CD14-positive monocyte (primary cell): ENCODE results near the gene IRS1. TPM values are rescaled to one million over a fixed set of nuclear protein-coding genes. Genes with fewer than 3 reads are reported as not detected.

Experiments
- DNase-seq, 3 donors: peaks; one replicate each; pipeline ENCODE4 v3.0.0-alpha.2; 2011 to 2022
- H2AFZ ChIP-seq: 2 replicates; pipeline ENCODE4 v1.6.0; 2012; ENCODE audit warnings: mild to moderate bottlenecking, low read depth, low read length, inconsistent platforms; ENCODE audit not compliant: insufficient read depth, poor library complexity, severe bottlenecking
- H3K27ac ChIP-seq, 2 donors: 1 replicate in 1 of 2; 2 replicates in 1 of 2; pipeline ENCODE4 v1.5.1; 2012 to 2013; ENCODE audit warnings: low read length in 2 of 2, control low read depth in 1 of 2, inconsistent platforms in 1 of 2, low read depth in 1 of 2, mild to moderate bottlenecking in 1 of 2
- H3K27me3 ChIP-seq, 2 donors: one replicate each; pipeline versions ENCODE4 v1.6.0 to v1.6.1; 2011 to 2013; ENCODE audit warnings: low read length in 2 of 2; ENCODE audit not compliant: control insufficient read depth in 2 of 2, insufficient read depth in 2 of 2
- H3K36me3 ChIP-seq, 2 donors: replicated peaks in 1 of 2; 1 replicate in 1 of 2; 2 replicates in 1 of 2; pipeline versions ENCODE4 v1.5.1 to v1.6.1; 2012 to 2013; ENCODE audit warnings: low read length in 2 of 2, control low read depth in 1 of 2, inconsistent platforms in 1 of 2, mild to moderate bottlenecking in 1 of 2; ENCODE audit not compliant: insufficient read depth in 2 of 2, control insufficient read depth in 1 of 2
- H3K4me1 ChIP-seq, 2 donors: 1 replicate in 1 of 2; 2 replicates in 1 of 2; pipeline versions ENCODE4 v1.5.1 to v1.6.1; 2012 to 2013; ENCODE audit warnings: low read length in 2 of 2, control low read depth in 1 of 2, inconsistent platforms in 1 of 2, mild to moderate bottlenecking in 1 of 2, moderate library complexity in 1 of 2; ENCODE audit not compliant: insufficient read depth in 2 of 2, control insufficient read depth in 1 of 2
- H3K4me2 ChIP-seq: replicated peaks from 2 replicates; pipeline ENCODE3; 2012; ENCODE audit warnings: low read length, moderate library complexity, mild to moderate bottlenecking; ENCODE audit not compliant: poor library complexity, severe bottlenecking; ENCODE audit errors: extremely low read depth
- H3K4me3 ChIP-seq, 3 experiments: fragments of 200-600 bp in 1 of 3; sonication (generic) in 1 of 3; replicated peaks in 1 of 3; 1 replicate in 2 of 3; 2 replicates in 1 of 3; pipeline ENCODE4 v1.5.1; 2011 to 2013; ENCODE audit warnings: low read length in 3 of 3, mild to moderate bottlenecking in 3 of 3, control low read depth in 2 of 3, low read depth in 2 of 3, inconsistent platforms in 1 of 3, moderate library complexity in 1 of 3
- H3K79me2 ChIP-seq: 2 replicates; pipeline ENCODE4 v1.6.0; 2012; ENCODE audit warnings: mild to moderate bottlenecking, control low read depth, inconsistent platforms, low read length, moderate library complexity; ENCODE audit not compliant: insufficient read depth
- H3K9ac ChIP-seq: 2 replicates; pipeline ENCODE4 v1.6.0; 2017; ENCODE audit warnings: low read length, mild to moderate bottlenecking; ENCODE audit not compliant: insufficient read depth, poor library complexity, severe bottlenecking
- H3K9me3 ChIP-seq, 2 donors: replicated peaks in 1 of 2; 1 replicate in 1 of 2; 2 replicates in 1 of 2; pipeline versions ENCODE4 v1.5.1 to v1.6.1; 2012 to 2013; ENCODE audit warnings: low read length in 2 of 2, control low read depth in 1 of 2; ENCODE audit not compliant: control insufficient read depth in 1 of 2, insufficient read depth in 1 of 2
- H4K20me1 ChIP-seq: 2 replicates; pipeline ENCODE4 v1.6.0; 2012; ENCODE audit warnings: mild to moderate bottlenecking, low read length, control low read depth, moderate library complexity; ENCODE audit not compliant: insufficient read depth
- H3K27ac Mint-ChIP-seq, 7 donors: one replicate each; pipeline ENCODE4 v1.8.0; 2020; ENCODE audit warnings: mild to moderate bottlenecking in 7 of 7, mixed read lengths in 7 of 7, moderate library complexity in 6 of 7, inconsistent platforms in 2 of 7
- H3K27me3 Mint-ChIP-seq, 3 donors: one replicate each; pipeline ENCODE4 v1.8.0; 2021 to 2022; ENCODE audit warnings: low read depth in 3 of 3, mild to moderate bottlenecking in 3 of 3, mixed read lengths in 3 of 3, moderate library complexity in 3 of 3, inconsistent platforms in 1 of 3
- H3K36me3 Mint-ChIP-seq, 2 donors: one replicate each; pipeline ENCODE4 v1.8.0; 2020; ENCODE audit warnings: mixed read lengths in 2 of 2, inconsistent platforms in 1 of 2, mild to moderate bottlenecking in 1 of 2
- H3K4me1 Mint-ChIP-seq: one replicate; pipeline ENCODE4 v1.8.0; 2020; ENCODE audit warnings: mild to moderate bottlenecking, mixed read lengths
- H3K4me3 Mint-ChIP-seq, 2 donors: one replicate each; pipeline ENCODE4 v1.8.0; 2020; ENCODE audit warnings: mild to moderate bottlenecking in 2 of 2, mixed read lengths in 2 of 2, moderate library complexity in 1 of 2
- H3K9me3 Mint-ChIP-seq, 7 donors: one replicate each; pipeline ENCODE4 v1.8.0; 2020 to 2022; ENCODE audit warnings: mixed read lengths in 7 of 7, mild to moderate bottlenecking in 6 of 7, moderate library complexity in 6 of 7, inconsistent platforms in 2 of 7
- WGBS: methylation state at CpG from one replicate; pipeline ENCODE4 v1.1.5; 2013; ENCODE audit warnings: missing lambda C conversion rate; ENCODE audit not compliant: insufficient coverage; 5-methylcytosine and 5-hydroxymethylcytosine counted together
- intact Hi-C, 2 donors: fragments of 100-400 bp; cut with micrococcal nuclease; formaldehyde crosslinking; loops; one replicate each; pipeline versions ENCODE4 v1.15.0 to v1.15.1; 2023
- polyA plus RNA-seq, 3 donors: library from polyadenylated mRNA; depleted of rRNA in 1 of 3; unstranded in 2 of 3; stranded (reverse) in 1 of 3; fragments of 300-500 nt in 2 of 3; fragments of >200 nt in 1 of 3; fragmentation: Illumina TruSeq in 2 of 3; gene quantifications; 1 replicate in 2 of 3; 2 replicates in 1 of 3; pipeline ENCODE4 v1.2.3, GENCODE V29; 2012 to 2021
- TF ChIP-seq, protein P1 (sequence below): fragments of 200-600 bp; IDR thresholded peaks from one replicate; pipeline ENCODE4 v1.8.0; 2022; ENCODE audit warnings: antibody characterized with exemption, mild to moderate bottlenecking

The IRS1 gene
- polyA plus RNA-seq, 3 donors = 0.10 to 0.19 TPM; not detected in 1

GRCh38 chr2:226736382-226736781 is 63.2 kb downstream of the IRS1 start:
- Mint-ChIP-seq H3K9me3 (peaks cover 0 to 6% (median 0%) of the 10 kb centered on the region in 7 donors), H3K27me3 (peaks cover 2 to 5% (median 3%) of the 10 kb centered on the region in 3 donors), H3K4me1 (no peaks in the 10 kb centered on the region), H3K4me3 (no peak overlapping the region), H3K27ac (no peak overlapping the region), H3K36me3 (no peaks in the 10 kb centered on the region)
- Histone ChIP-seq H3K4me1 (no peaks in the 10 kb centered on the region), H4K20me1 (no peaks in the 10 kb centered on the region), H3K4me2 (no peak overlapping the region), H3K36me3 (no peaks in the 10 kb centered on the region), H3K4me3 (no peak overlapping the region), H3K27ac (no peak overlapping the region), H3K27me3 (no peaks in the 10 kb centered on the region), H3K79me2 (no peaks in the 10 kb centered on the region), H2AFZ (no peak overlapping the region), H3K9ac (no peak overlapping the region), H3K9me3 (no peaks in the 10 kb centered on the region)
- 100% methylated on average over 1 of the region's 4 CpGs for WGBS
- TF ChIP-seq, protein P1, sequence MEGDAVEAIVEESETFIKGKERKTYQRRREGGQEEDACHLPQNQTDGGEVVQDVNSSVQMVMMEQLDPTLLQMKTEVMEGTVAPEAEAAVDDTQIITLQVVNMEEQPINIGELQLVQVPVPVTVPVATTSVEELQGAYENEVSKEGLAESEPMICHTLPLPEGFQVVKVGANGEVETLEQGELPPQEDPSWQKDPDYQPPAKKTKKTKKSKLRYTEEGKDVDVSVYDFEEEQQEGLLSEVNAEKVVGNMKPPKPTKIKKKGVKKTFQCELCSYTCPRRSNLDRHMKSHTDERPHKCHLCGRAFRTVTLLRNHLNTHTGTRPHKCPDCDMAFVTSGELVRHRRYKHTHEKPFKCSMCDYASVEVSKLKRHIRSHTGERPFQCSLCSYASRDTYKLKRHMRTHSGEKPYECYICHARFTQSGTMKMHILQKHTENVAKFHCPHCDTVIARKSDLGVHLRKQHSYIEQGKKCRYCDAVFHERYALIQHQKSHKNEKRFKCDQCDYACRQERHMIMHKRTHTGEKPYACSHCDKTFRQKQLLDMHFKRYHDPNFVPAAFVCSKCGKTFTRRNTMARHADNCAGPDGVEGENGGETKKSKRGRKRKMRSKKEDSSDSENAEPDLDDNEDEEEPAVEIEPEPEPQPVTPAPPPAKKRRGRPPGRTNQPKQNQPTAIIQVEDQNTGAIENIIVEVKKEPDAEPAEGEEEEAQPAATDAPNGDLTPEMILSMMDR = no peak
- intact Hi-C loops = no loop called here
- no peak for DNase-seq

DNA sequence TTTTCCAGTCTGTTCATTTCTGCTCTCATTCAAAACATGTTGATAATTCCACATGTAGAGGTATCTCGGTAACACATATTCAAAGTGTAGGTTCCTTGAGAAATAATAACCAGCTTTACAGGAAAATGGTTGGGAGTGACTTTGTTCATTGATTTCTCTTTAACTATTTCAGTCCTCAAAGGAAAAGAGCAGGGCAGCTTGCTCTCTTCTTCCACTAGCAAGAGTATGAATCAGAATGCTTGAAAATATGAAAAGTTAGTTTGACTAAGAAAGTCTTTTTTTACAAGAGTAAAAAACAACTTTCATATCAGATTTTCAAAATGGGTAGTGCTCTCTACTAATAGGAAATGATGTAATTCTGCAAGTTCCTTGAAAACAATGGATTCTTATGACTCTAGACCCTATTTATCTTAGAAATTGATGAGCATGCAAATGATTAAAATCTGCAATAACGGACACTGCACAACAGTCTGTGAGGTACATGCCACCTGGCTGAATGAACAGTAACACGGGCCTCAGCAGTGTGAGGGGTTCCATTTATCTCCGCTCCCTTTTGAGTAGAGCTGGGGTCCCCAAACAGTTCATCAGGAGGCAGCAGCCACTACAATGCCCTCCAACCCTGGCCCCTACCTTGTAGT is 65.6 kb downstream of the IRS1 start:
- no peaks in the 10 kb centered on the region for H3K4me1 Mint-ChIP-seq

More for the DNA sequence above, 65.6 kb downstream of the IRS1 start:
- Histone ChIP-seq H3K4me1 (no peaks in the 10 kb centered on the region), H2AFZ (no peak overlapping the region), H3K9ac (no peak overlapping the region), H3K4me2 (no peak overlapping the region), H3K27ac (no peak overlapping the region), H3K36me3 (no peaks in the 10 kb centered on the region), H3K79me2 (no peaks in the 10 kb centered on the region), H4K20me1 (no peaks in the 10 kb centered on the region), H3K4me3 (no peak overlapping the region), H3K9me3 (no peaks in the 10 kb centered on the region), H3K27me3 (no peaks in the 10 kb centered on the region)
- H3K4me3 Mint-ChIP-seq = no peak overlapping the region
- 100% methylated on average over 1 of the region's 4 CpGs for WGBS
- intact Hi-C loops = no loop called here
- TF ChIP-seq, protein P1 = no peak
- H3K27me3 Mint-ChIP-seq = peaks cover 3 to 7% (median 4%) of the 10 kb centered on the region in 3 donors
- peaks cover 0 to 6% (median 0%) of the 10 kb centered on the region in 7 donors for H3K9me3 Mint-ChIP-seq
- H3K27ac Mint-ChIP-seq = no peak overlapping the region
- DNase-seq = no peak
- no peaks in the 10 kb centered on the region for H3K36me3 Mint-ChIP-seq
